Fibroblast of skin of right biceps (primary cell): ENCODE data around the gene GOLGA6L25.
"Not testable (repeated sequence)": the region's sequence is repeated elsewhere in the genome, so short reads cannot be mapped to it uniquely, and the experiment has no call there.

Experiments
- DNase-seq: peaks from one replicate; pipeline ENCODE4 v3.0.0-alpha.2; 2013

GOLGA6L25 gene

GRCh38 chr15:28553268-28553667, at the start of gene GOLGA6L25:
Gene GOLGA6L25 (plus strand): TSS chr15:28553568. CDS start chr15:28553629, 61 bp downstream.
- not testable (repeated sequence) for DNase-seq

GRCh38 chr15:28508217-28508889, 45.0 kb upstream of the GOLGA6L25 start:
- DNase-seq: not testable (repeated sequence)

- not testable (repeated sequence) for DNase-seq
These were observed 39.2 kb upstream of the GOLGA6L25 start for GRCh38 chr15:28514128-28514527.

- not testable (repeated sequence) for DNase-seq
These were observed 38.2 kb upstream of the GOLGA6L25 start for GRCh38 chr15:28515208-28515607.

GRCh38 chr15:28532954-28533353, 20.4 kb upstream of the GOLGA6L25 start, which contains the start of gene GOLGA8G:
Gene GOLGA8G (minus strand): TSS chr15:28532971. CDS start chr15:28532909, 62 bp downstream.
- peak; percentile 0 for DNase-seq

- not testable (repeated sequence) for DNase-seq
These were observed 20.0 kb downstream of the GOLGA6L25 start for GRCh38 chr15:28573351-28573750.

- not testable (repeated sequence) for DNase-seq
These were observed 35.7 kb downstream of the GOLGA6L25 start for GRCh38 chr15:28588977-28589606.

- not testable (repeated sequence) for DNase-seq
These were observed 36.4 kb downstream of the GOLGA6L25 start for GRCh38 chr15:28589769-28590168.

- not testable (repeated sequence) for DNase-seq
These were observed 39.0 kb downstream of the GOLGA6L25 start for GRCh38 chr15:28592395-28592794.

GRCh38 chr15:28593424-28594129, 40.2 kb downstream of the GOLGA6L25 start:
- not testable (repeated sequence) for DNase-seq

- DNase-seq: not testable (repeated sequence)
These were observed 44.1 kb downstream of the GOLGA6L25 start for GRCh38 chr15:28597471-28597870.

GRCh38 chr15:28598209-28598608, 44.8 kb downstream of the GOLGA6L25 start:
- not testable (repeated sequence) for DNase-seq

GRCh38 chr15:28602152-28602551, 48.8 kb downstream of the GOLGA6L25 start:
- DNase-seq: not testable (repeated sequence)
